Transverse colon (tissue), 4 donors: ENCODE results near the gene ZCCHC7. TPM values are rescaled to one million over a fixed set of nuclear protein-coding genes. Genes with fewer than 3 reads are reported as not detected.

Source experiments
- DNase-seq: peaks from one replicate; pipeline ENCODE4 v3.0.0-alpha.2; 2019
- H3K27ac ChIP-seq, 4 donors: fragments of 200-600 bp; sonication (generic); 2 replicates each; pipeline ENCODE4 v1.5.1; 2016 to 2018; ENCODE audit warnings: inconsistent platforms in 4 of 4
- H3K27me3 ChIP-seq: fragments of 200-600 bp; sonication (generic); 2 replicates; pipeline ENCODE4 v1.5.1; 2017; ENCODE audit warnings: inconsistent platforms
- H3K36me3 ChIP-seq, 4 donors: fragments of 200-600 bp; sonication (generic); 2 replicates each; pipeline ENCODE4 v1.5.1; 2017 to 2019; ENCODE audit warnings: inconsistent platforms in 4 of 4
- H3K4me1 ChIP-seq, 4 donors: fragments of 200-600 bp; sonication (generic); 2 replicates each; pipeline ENCODE4 v1.5.1; 2017 to 2020; ENCODE audit warnings: inconsistent platforms in 4 of 4
- H3K4me3 ChIP-seq, 4 donors: fragments of 200-600 bp; sonication (generic); 1 replicate in 1 of 4; 2 replicates in 3 of 4; pipeline versions ENCODE4 v1.5.1 to v1.6.1; 2017 to 2019; ENCODE audit warnings: inconsistent platforms in 4 of 4
- H3K9me3 ChIP-seq, 2 donors: fragments of 200-600 bp; sonication (generic); 2 replicates each; pipeline ENCODE4 v1.5.1; 2017 to 2019; ENCODE audit warnings: inconsistent platforms in 2 of 2
- EP300 ChIP-seq: sonication (generic); formaldehyde crosslinking; IDR thresholded peaks from one replicate; pipeline ENCODE4 v1.6.1; 2017; ENCODE audit warnings: antibody characterized with exemption, low read depth
- POLR2A ChIP-seq: fragments of 450-650 bp; IDR thresholded peaks from one replicate; pipeline ENCODE4 v1.6.1; 2016; ENCODE audit warnings: antibody characterized with exemption, mild to moderate bottlenecking, moderate library complexity
- POLR2AphosphoS5 ChIP-seq, 3 donors: sonication (generic); formaldehyde crosslinking; IDR thresholded peaks; one replicate each; pipeline ENCODE4 v1.6.1; 2016; ENCODE audit warnings: antibody characterized with exemption in 3 of 3
- WGBS, 2 donors: methylation state at CpG; one replicate each; pipeline ENCODE4 v1.1.5; 2018; ENCODE audit warnings: low coverage in 1 of 2; 5-methylcytosine and 5-hydroxymethylcytosine counted together
- in situ Hi-C, 4 donors: fragments of 200-750 bp; cut with MboI; loops; one replicate each; pipeline versions ENCODE4 v1.15.0 to v1.15.1; 2017; ENCODE audit warnings: low sequenced_read_pairs in 3 of 4, low pct_ligation_motif_present in 1 of 4, low pct_unique_long_range_greater_than_20kb in 1 of 4
- intact Hi-C: fragments of 100-400 bp; cut with DNase I; formaldehyde crosslinking; loops from one replicate; pipeline ENCODE4 v1.15.1; 2023; ENCODE audit warnings: low total_unique reads
- total RNA-seq, 4 donors: library from RNA; depleted of rRNA; stranded (reverse); fragments of >200 nt; gene quantifications; one replicate each; pipeline ENCODE4 v1.1.0, GENCODE V29; 2016
- TF ChIP-seq, protein P1 (sequence below), 5 experiments: fragments of 200-600 bp in 3 of 5; fragments of 450-650 bp in 2 of 5; sonication (generic) in 3 of 5; IDR thresholded peaks; 1 replicate in 2 of 5; 2 replicates in 3 of 5; pipeline ENCODE4 v1.5.1; 2016 to 2017; ENCODE audit warnings: antibody characterized with exemption in 5 of 5, inconsistent platforms in 3 of 5, mild to moderate bottlenecking in 2 of 5, moderate library complexity in 1 of 5

The ZCCHC7 gene
- total RNA-seq, 4 donors from 2014 or later, result 13.2 to 43.0 (median 16.5) TPM

DNA sequence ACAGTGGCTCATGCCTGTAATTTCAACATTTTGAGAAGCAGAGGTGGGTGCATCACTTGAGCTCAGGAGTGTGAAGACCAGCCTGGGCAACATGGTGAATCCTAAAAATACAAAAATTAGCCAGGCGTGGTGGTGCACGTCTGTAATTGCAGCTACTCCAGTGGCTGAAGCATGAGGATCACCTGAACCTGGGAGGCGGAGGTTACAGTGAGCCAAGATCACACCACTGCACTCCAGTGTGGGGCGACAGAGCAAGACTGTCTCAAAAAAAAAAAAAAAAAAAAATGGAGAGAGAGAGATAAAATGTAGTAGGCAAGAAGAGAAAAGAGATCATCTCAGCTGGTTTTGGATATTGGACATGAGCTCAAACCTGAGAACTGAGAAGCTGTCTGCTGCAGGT lies 23.7 kb upstream of the ZCCHC7 start:
- no peak overlapping the region for H3K27ac ChIP-seq
- DNase-seq, result no peak
- in situ Hi-C loops (no loop called here), intact Hi-C loops (no loop called here)
- 89 to 100% methylated on average over 1 to 4 of the region's 4 CpGs for WGBS, 2 donors
- H3K4me3 ChIP-seq, result no peak overlapping the region
- H3K27me3 ChIP-seq, result no peaks in the 10 kb centered on the region
- no peaks in the 10 kb centered on the region for H3K4me1 ChIP-seq
- H3K36me3 ChIP-seq, result no peaks in the 10 kb centered on the region
- TF ChIP-seq POLR2A (no peak), EP300 (no peak), POLR2AphosphoS5 (IDR thresholded peaks at IDR 0.05) (no peak)
- TF ChIP-seq, protein P1, sequence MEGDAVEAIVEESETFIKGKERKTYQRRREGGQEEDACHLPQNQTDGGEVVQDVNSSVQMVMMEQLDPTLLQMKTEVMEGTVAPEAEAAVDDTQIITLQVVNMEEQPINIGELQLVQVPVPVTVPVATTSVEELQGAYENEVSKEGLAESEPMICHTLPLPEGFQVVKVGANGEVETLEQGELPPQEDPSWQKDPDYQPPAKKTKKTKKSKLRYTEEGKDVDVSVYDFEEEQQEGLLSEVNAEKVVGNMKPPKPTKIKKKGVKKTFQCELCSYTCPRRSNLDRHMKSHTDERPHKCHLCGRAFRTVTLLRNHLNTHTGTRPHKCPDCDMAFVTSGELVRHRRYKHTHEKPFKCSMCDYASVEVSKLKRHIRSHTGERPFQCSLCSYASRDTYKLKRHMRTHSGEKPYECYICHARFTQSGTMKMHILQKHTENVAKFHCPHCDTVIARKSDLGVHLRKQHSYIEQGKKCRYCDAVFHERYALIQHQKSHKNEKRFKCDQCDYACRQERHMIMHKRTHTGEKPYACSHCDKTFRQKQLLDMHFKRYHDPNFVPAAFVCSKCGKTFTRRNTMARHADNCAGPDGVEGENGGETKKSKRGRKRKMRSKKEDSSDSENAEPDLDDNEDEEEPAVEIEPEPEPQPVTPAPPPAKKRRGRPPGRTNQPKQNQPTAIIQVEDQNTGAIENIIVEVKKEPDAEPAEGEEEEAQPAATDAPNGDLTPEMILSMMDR (IDR thresholded peaks at IDR 0.05), result no peak
- H3K9me3 ChIP-seq, result no peaks in the 10 kb centered on the region

DNA sequence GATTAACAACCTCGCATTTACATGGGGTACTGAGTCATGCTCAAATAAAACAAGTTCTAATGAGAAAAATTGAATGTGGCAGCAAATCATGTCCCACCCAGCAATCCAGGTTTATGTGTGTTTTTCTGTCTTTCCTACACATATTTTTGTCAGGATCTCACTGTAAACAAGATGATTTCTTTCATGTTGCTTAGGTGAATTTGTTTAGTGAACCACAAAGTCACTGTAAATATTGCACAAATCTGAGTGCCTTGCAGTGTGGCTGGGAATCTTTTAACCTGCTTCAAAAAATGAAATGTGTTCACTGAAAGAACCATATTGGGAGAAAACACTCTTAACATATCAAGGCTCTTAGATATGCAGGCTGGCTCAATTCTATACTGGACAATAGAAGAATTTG lies 23.1 kb upstream of the ZCCHC7 start:
- Histone ChIP-seq H3K27ac (no peak overlapping the region), H3K9me3 (no peaks in the 10 kb centered on the region), H3K27me3 (no peaks in the 10 kb centered on the region), H3K4me1 (no peaks in the 10 kb centered on the region), H3K36me3 (no peaks in the 10 kb centered on the region), H3K4me3 (no peak overlapping the region)
- intact Hi-C loops (no loop called here), in situ Hi-C loops (no loop called here)
- TF ChIP-seq POLR2A (no peak), POLR2AphosphoS5 (IDR thresholded peaks at IDR 0.05) (no peak), EP300 (no peak)
- TF ChIP-seq, protein P1 (IDR thresholded peaks at IDR 0.05), result no peak
- WGBS, 2 donors, result 93 to 94% methylated on average over 1 of the region's 1 CpG
- DNase-seq, result no peak

DNA sequence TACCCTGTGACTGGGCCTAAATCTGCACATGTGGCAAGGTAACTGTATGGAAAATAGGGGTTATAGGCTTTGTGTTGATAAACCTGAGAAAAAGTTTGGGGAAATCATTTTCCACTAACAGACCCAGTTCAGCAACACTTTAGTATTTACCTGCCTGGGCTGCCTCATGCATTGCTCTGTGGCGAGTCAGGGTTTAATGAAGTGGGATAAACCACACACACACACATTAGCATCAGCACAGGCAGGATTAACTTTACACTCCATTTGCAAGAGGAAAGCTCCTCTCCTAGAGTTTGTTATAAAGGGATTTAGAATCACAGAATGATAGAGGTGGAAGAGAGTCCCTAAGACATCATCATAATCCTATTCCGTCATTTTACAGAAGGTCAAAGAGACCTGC lies 20.0 kb upstream of the ZCCHC7 start:
- 57 to 68% methylated on average over 1 to 2 of the region's 2 CpGs for WGBS, 2 donors
- no peak for DNase-seq
- Histone ChIP-seq H3K9me3 (no peaks in the 10 kb centered on the region), H3K36me3 (no peaks in the 10 kb centered on the region), H3K27me3 (no peaks in the 10 kb centered on the region), H3K4me3 (no peak overlapping the region), H3K4me1 (no peaks in the 10 kb centered on the region), H3K27ac (no peak overlapping the region)
- in situ Hi-C loops (no loop called here), intact Hi-C loops (no loop called here)
- TF ChIP-seq POLR2AphosphoS5 (IDR thresholded peaks at IDR 0.05) (no peak), EP300 (no peak), POLR2A (no peak)
- TF ChIP-seq, protein P1 (IDR thresholded peaks at IDR 0.05), result no peak

DNA sequence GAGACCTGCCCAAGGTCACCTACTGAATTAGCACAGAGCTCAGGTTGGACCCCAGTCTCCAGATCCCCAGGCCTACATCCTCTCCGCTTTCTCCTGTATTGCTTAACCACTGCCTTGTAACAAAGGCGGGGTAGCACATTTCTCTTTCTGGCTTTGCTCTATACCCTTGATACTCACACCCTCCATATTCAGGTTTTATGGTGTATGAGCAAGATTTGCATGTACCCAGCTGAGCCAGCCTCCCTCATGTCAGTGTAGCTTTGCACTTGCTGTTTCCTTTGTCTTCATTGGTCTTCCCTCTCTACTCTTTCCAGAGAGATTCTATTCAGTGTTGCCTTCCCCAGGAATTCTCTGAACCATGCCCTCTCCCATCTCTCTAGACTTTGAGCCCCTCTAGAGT lies 19.6 kb upstream of the ZCCHC7 start:
- H3K4me3 ChIP-seq, result no peak overlapping the region
- no peak for DNase-seq
- H3K4me1 ChIP-seq, result no peaks in the 10 kb centered on the region
- in situ Hi-C loops, result no loop called here
- H3K9me3 ChIP-seq, result no peaks in the 10 kb centered on the region
- no peak overlapping the region for H3K27ac ChIP-seq
- no peaks in the 10 kb centered on the region for H3K36me3 ChIP-seq
- no peak for TF ChIP-seq EP300
- no peak for TF ChIP-seq POLR2AphosphoS5 (IDR thresholded peaks at IDR 0.05)
- TF ChIP-seq, protein P1 (IDR thresholded peaks at IDR 0.05), result no peak
- TF ChIP-seq POLR2A, result no peak
- intact Hi-C loops, result no loop called here
- no peaks in the 10 kb centered on the region for H3K27me3 ChIP-seq
- WGBS, 2 donors, result 80 to 85% methylated on average over 2 of the region's 2 CpGs
